Measurements from ENCODE around the gene LRRC27. TPM values are rescaled to one million over a fixed set of nuclear protein-coding genes. Genes with fewer than 3 reads are reported as not detected.

The LRRC27 gene
- total RNA-seq (ENCODE audit: low replicate concordance): 8.9 and 14.2 TPM in 2 replicates
- long read RNA-seq, full-length matches to known transcripts: 14 of 27 reads
- long read RNA-seq, partial matches to known transcripts: 3 of 27 reads
- long read RNA-seq, other reads (novel, unspliced or antisense): 10 of 27 reads

- Mint-ChIP-seq H3K36me3 (peaks cover 15% of the 10 kb centered on the region), H3K4me3 (peak within 1 kb of the TSS; percentile 97), H3K27me3 (no peaks in the 10 kb centered on the region), H3K9me3 (no peaks in the 10 kb centered on the region), H3K4me1 (ENCODE audit: unreplicated experiment) (peaks cover 40% of the 10 kb centered on the region), H3K27ac (peak within 1 kb of the TSS; percentile 82)
- no peak for TF ChIP-seq CTCF (conservative IDR thresholded peaks at IDR 0.05)
- DNase-seq (ENCODE audit: extremely low spot score, unreplicated experiment): peak; percentile 100
These were observed at the start of gene LRRC27 for GRCh38 chr10:132331601-132332432. TSS of gene LRRC27 (plus strand) at chr10:132332193. CDS start at chr10:132333525, 1,332 bp downstream.

GRCh38 chr10:132282667-132283603 lies 49.1 kb upstream of the LRRC27 start:
- no peak for DNase-seq (ENCODE audit: extremely low spot score, unreplicated experiment)
- no peaks in the 10 kb centered on the region for H3K9me3 Mint-ChIP-seq
- H3K4me3 Mint-ChIP-seq: no peak overlapping the region
- H3K4me1 Mint-ChIP-seq (ENCODE audit: unreplicated experiment): no peaks in the 10 kb centered on the region
- TF ChIP-seq CTCF (conservative IDR thresholded peaks at IDR 0.05): no peak
- no peaks in the 10 kb centered on the region for H3K36me3 Mint-ChIP-seq
- no peak overlapping the region for H3K27ac Mint-ChIP-seq
- peaks cover 34% of the 10 kb centered on the region for H3K27me3 Mint-ChIP-seq

- Mint-ChIP-seq H3K36me3 (no peaks in the 10 kb centered on the region), H3K9me3 (no peaks in the 10 kb centered on the region), H3K27ac (no peak overlapping the region), H3K27me3 (peaks cover 36% of the 10 kb centered on the region), H3K4me1 (ENCODE audit: unreplicated experiment) (no peaks in the 10 kb centered on the region), H3K4me3 (no peak overlapping the region)
- TF ChIP-seq CTCF (conservative IDR thresholded peaks at IDR 0.05): no peak
- no peak for DNase-seq (ENCODE audit: extremely low spot score, unreplicated experiment)
These were observed 48.2 kb upstream of the LRRC27 start for GRCh38 chr10:132283604-132284382.

- Mint-ChIP-seq H3K27ac (no peak overlapping the region), H3K36me3 (no peaks in the 10 kb centered on the region), H3K27me3 (peaks cover 33% of the 10 kb centered on the region), H3K4me1 (ENCODE audit: unreplicated experiment) (no peaks in the 10 kb centered on the region), H3K9me3 (no peaks in the 10 kb centered on the region), H3K4me3 (no peak overlapping the region)
- no peak for DNase-seq (ENCODE audit: extremely low spot score, unreplicated experiment)
- TF ChIP-seq CTCF (conservative IDR thresholded peaks at IDR 0.05): no peak
These were observed 42.6 kb upstream of the LRRC27 start for GRCh38 chr10:132289439-132289838.

- no peak for DNase-seq (ENCODE audit: extremely low spot score, unreplicated experiment)
- Mint-ChIP-seq H3K4me1 (ENCODE audit: unreplicated experiment) (no peaks in the 10 kb centered on the region), H3K27me3 (peaks cover 26% of the 10 kb centered on the region), H3K36me3 (no peaks in the 10 kb centered on the region), H3K9me3 (no peaks in the 10 kb centered on the region), H3K27ac (no peak overlapping the region), H3K4me3 (no peak overlapping the region)
- no peak for TF ChIP-seq CTCF (conservative IDR thresholded peaks at IDR 0.05)
These were observed 41.4 kb upstream of the LRRC27 start for GRCh38 chr10:132290631-132291030.
